Panc1 (cell line): ENCODE results near the gene ELF5.

Source experiments
- CTCF ChIP-seq: fragments of 450-650 bp; IDR thresholded peaks from 2 replicates; pipeline ENCODE4 v1.5.1; 2017; ENCODE audit warnings: mild to moderate bottlenecking
- POLR2AphosphoS5 ChIP-seq: IDR thresholded peaks from 2 replicates; pipeline ENCODE4 v1.6.1; 2012; ENCODE audit warnings: mild to moderate bottlenecking, low read depth, low read length, moderate library complexity
- REST ChIP-seq, 2 experiments: IDR thresholded peaks; 2 replicates each; pipeline ENCODE4 v1.6.1; 2011 to 2012; ENCODE audit warnings: low read depth in 2 of 2, control low read depth in 1 of 2, low read length in 1 of 2, mild to moderate bottlenecking in 1 of 2, moderate library complexity in 1 of 2; ENCODE audit not compliant: insufficient read depth in 1 of 2
- SIN3A ChIP-seq: IDR thresholded peaks from 2 replicates; pipeline ENCODE4 v1.6.1; 2012; ENCODE audit warnings: low read depth, mild to moderate bottlenecking, low read length, moderate library complexity, borderline replicate concordance; ENCODE audit not compliant: insufficient read depth
- TCF7L2 ChIP-seq: IDR thresholded peaks from 2 replicates; pipeline ENCODE4 v1.6.1; 2011; ENCODE audit warnings: mild to moderate bottlenecking, low read depth, low read length, inconsistent platforms

- no peak for TF ChIP-seq CTCF
- TF ChIP-seq POLR2AphosphoS5: no peak
- no peak for TF ChIP-seq SIN3A
- no peak for TF ChIP-seq TCF7L2
- no peak for TF ChIP-seq REST (IDR thresholded peaks at IDR 0.05; ENCODE audit: insufficient read depth in 1 of 2, low read depth in 2 of 2, low read length in 1 of 2)
Observed at GRCh38 chr11:34537636-34538035, 24.0 kb upstream of the ELF5 start.
